Transverse colon (tissue), 4 donors: ENCODE measurements around the gene TMEM101. TPM values are rescaled to one million over a fixed set of nuclear protein-coding genes. Genes with fewer than 3 reads are reported as not detected.
"Not testable (repeated sequence)": the region's sequence is repeated elsewhere in the genome, so short reads cannot be mapped to it uniquely, and the experiment has no call there.

Source experiments
- DNase-seq: peaks from one replicate; pipeline ENCODE4 v3.0.0-alpha.2; 2019
- H3K27ac ChIP-seq, 4 donors: fragments of 200-600 bp; sonication (generic); 2 replicates each; pipeline ENCODE4 v1.5.1; 2016 to 2018; ENCODE audit warnings: inconsistent platforms in 4 of 4
- H3K27me3 ChIP-seq: fragments of 200-600 bp; sonication (generic); 2 replicates; pipeline ENCODE4 v1.5.1; 2017; ENCODE audit warnings: inconsistent platforms
- H3K36me3 ChIP-seq, 4 donors: fragments of 200-600 bp; sonication (generic); 2 replicates each; pipeline ENCODE4 v1.5.1; 2017 to 2019; ENCODE audit warnings: inconsistent platforms in 4 of 4
- H3K4me1 ChIP-seq, 4 donors: fragments of 200-600 bp; sonication (generic); 2 replicates each; pipeline ENCODE4 v1.5.1; 2017 to 2020; ENCODE audit warnings: inconsistent platforms in 4 of 4
- H3K4me3 ChIP-seq, 4 donors: fragments of 200-600 bp; sonication (generic); 1 replicate in 1 of 4; 2 replicates in 3 of 4; pipeline versions ENCODE4 v1.5.1 to v1.6.1; 2017 to 2019; ENCODE audit warnings: inconsistent platforms in 4 of 4
- H3K9me3 ChIP-seq, 2 donors: fragments of 200-600 bp; sonication (generic); 2 replicates each; pipeline ENCODE4 v1.5.1; 2017 to 2019; ENCODE audit warnings: inconsistent platforms in 2 of 2
- CTCF ChIP-seq, 5 experiments: fragments of 200-600 bp in 3 of 5; fragments of 450-650 bp in 2 of 5; sonication (generic) in 3 of 5; IDR thresholded peaks; 1 replicate in 2 of 5; 2 replicates in 3 of 5; pipeline ENCODE4 v1.5.1; 2016 to 2017; ENCODE audit warnings: antibody characterized with exemption in 5 of 5, inconsistent platforms in 3 of 5, mild to moderate bottlenecking in 2 of 5, moderate library complexity in 1 of 5
- EP300 ChIP-seq: sonication (generic); formaldehyde crosslinking; IDR thresholded peaks from one replicate; pipeline ENCODE4 v1.6.1; 2017; ENCODE audit warnings: antibody characterized with exemption, low read depth
- POLR2A ChIP-seq: fragments of 450-650 bp; IDR thresholded peaks from one replicate; pipeline ENCODE4 v1.6.1; 2016; ENCODE audit warnings: antibody characterized with exemption, mild to moderate bottlenecking, moderate library complexity
- POLR2AphosphoS5 ChIP-seq, 3 donors: sonication (generic); formaldehyde crosslinking; IDR thresholded peaks; one replicate each; pipeline ENCODE4 v1.6.1; 2016; ENCODE audit warnings: antibody characterized with exemption in 3 of 3
- WGBS, 2 donors: methylation state at CpG; one replicate each; pipeline ENCODE4 v1.1.5; 2018; ENCODE audit warnings: low coverage in 1 of 2; 5-methylcytosine and 5-hydroxymethylcytosine counted together
- in situ Hi-C, 4 donors: fragments of 200-750 bp; cut with MboI; loops; one replicate each; pipeline versions ENCODE4 v1.15.0 to v1.15.1; 2017; ENCODE audit warnings: low sequenced_read_pairs in 3 of 4, low pct_ligation_motif_present in 1 of 4, low pct_unique_long_range_greater_than_20kb in 1 of 4
- intact Hi-C: fragments of 100-400 bp; cut with DNase I; formaldehyde crosslinking; loops from one replicate; pipeline ENCODE4 v1.15.1; 2023; ENCODE audit warnings: low total_unique reads
- total RNA-seq, 4 donors: library from RNA; depleted of rRNA; stranded (reverse); fragments of >200 nt; gene quantifications; one replicate each; pipeline ENCODE4 v1.1.0, GENCODE V29; 2016

Gene TMEM101
- total RNA-seq, 4 donors from 2014 or later = 25.2 to 34.0 (median 27.7) TPM

GRCh38 chr17:43998552-43998951 lies 16.2 kb downstream of the TMEM101 start:
- Histone ChIP-seq H3K4me3 (no peak overlapping the region), H3K36me3 (no peaks in the 10 kb centered on the region), H3K4me1 (peaks cover 4 to 8% (median 7%) of the 10 kb centered on the region in 4 donors), H3K9me3 (no peaks in the 10 kb centered on the region), H3K27me3 (peaks cover 37% of the 10 kb centered on the region), H3K27ac (no peak overlapping the region)
- 72 to 100% methylated on average over 2 to 3 of the region's 3 CpGs for WGBS, 2 donors
- DNase-seq = no peak
- in situ Hi-C loops (loop anchor here in 3 of 4 donors (10.0 to 25.0 kb wide), 2 partner anchors 54 to 111 kb away; partner anchors contain the start of gene PPY (in 3 of the 3)), intact Hi-C loops (no loop called here)
- TF ChIP-seq EP300 (no peak), POLR2AphosphoS5 (IDR thresholded peaks at IDR 0.05) (no peak), CTCF (IDR thresholded peaks at IDR 0.05) (no peak), POLR2A (no peak)

- H3K4me1 ChIP-seq, H3K9me3 ChIP-seq, H3K36me3 ChIP-seq, H3K27ac ChIP-seq, DNase-seq, H3K4me3 ChIP-seq, intact Hi-C loops: not testable (repeated sequence)
- in situ Hi-C loops = loop anchor here in 3 of 4 donors (10.0 to 25.0 kb wide), 2 partner anchors 52 to 110 kb away; partner anchors contain the start of gene PPY (in 3 of the 3)
- H3K27me3 ChIP-seq = peaks cover 43% of the 10 kb centered on the region
- 85% methylated on average over 5 of the region's 5 CpGs; no CpG with 5 or more reads in 1 of the 2 donors for WGBS, 2 donors
Observed at GRCh38 chr17:43997180-43997579, 17.6 kb downstream of the TMEM101 start.

GRCh38 chr17:43995150-43995471 lies 19.7 kb downstream of the TMEM101 start:
- DNase-seq = no peak
- Histone ChIP-seq H3K9me3 (no peaks in the 10 kb centered on the region), H3K27ac (no peak overlapping the region), H3K4me1 (peaks cover 4 to 8% (median 7%) of the 10 kb centered on the region in 4 donors), H3K4me3 (no peak overlapping the region), H3K36me3 (no peaks in the 10 kb centered on the region), H3K27me3 (peaks cover 43% of the 10 kb centered on the region)
- TF ChIP-seq CTCF (IDR thresholded peaks at IDR 0.05) (peak in 2 of 5 experiments; percentile 4 to 9), EP300 (no peak), POLR2A (no peak)
- WGBS, 2 donors = 17% methylated on average over 12 of the region's 12 CpGs; no CpG with 5 or more reads in 1 of the 2 donors
- intact Hi-C loops = no loop called here
- in situ Hi-C loops = loop anchor here in 3 of 4 donors (10.0 to 25.0 kb wide), 2 partner anchors 50 to 108 kb away; partner anchors contain the start of gene PPY (in 3 of the 3)

GRCh38 chr17:43994272-43995149 lies 20.3 kb downstream of the TMEM101 start:
- DNase-seq = peak; percentile 60
- Histone ChIP-seq H3K9me3 (no peaks in the 10 kb centered on the region), H3K4me3 (peak overlapping the region in 1 of 4 donors; percentile 18), H3K36me3 (no peaks in the 10 kb centered on the region), H3K27me3 (peaks cover 43% of the 10 kb centered on the region), H3K27ac (no peak overlapping the region), H3K4me1 (peaks cover 4 to 8% (median 7%) of the 10 kb centered on the region in 4 donors)
- TF ChIP-seq POLR2A (no peak), CTCF (IDR thresholded peaks at IDR 0.05) (peak; percentile 88 to 91 (median 90)), POLR2AphosphoS5 (IDR thresholded peaks at IDR 0.05) (no peak), EP300 (no peak)
- intact Hi-C loops = no loop called here
- in situ Hi-C loops = loop anchor here in 3 of 4 donors (10.0 to 25.0 kb wide), 2 partner anchors 50 to 107 kb away; partner anchors contain the start of gene PPY (in 3 of the 3)
- WGBS, 2 donors = 7% methylated on average over 52 of the region's 52 CpGs; no CpG with 5 or more reads in 1 of the 2 donors
